Lung (tissue), 12 donors: ENCODE measurements around the gene PAK4. TPM values are rescaled to one million over a fixed set of nuclear protein-coding genes. Genes with fewer than 3 reads are reported as not detected.
A peak's percentile ranks its signal among the peaks of the same experiment; 100 is the strongest.

Experiments
- ATAC-seq: fragments of 200-7000 bp; cut with Tn5 transposase; one replicate; pipeline ENCODE4 v1.9.1; 2020; ENCODE audit warnings: moderate number of reproducible peaks; ENCODE audit not compliant: insufficient read depth, low FRiP score
- DNase-seq, 3 donors: peaks; one replicate each; pipeline ENCODE4 v3.0.0-alpha.2; 2013 to 2017
- H3K27ac ChIP-seq, 2 donors: one replicate each; pipeline ENCODE4 v1.5.1; 2013; ENCODE audit warnings: mild to moderate bottlenecking in 2 of 2, moderate library complexity in 2 of 2, control low read depth in 1 of 2, inconsistent platforms in 1 of 2, low read depth in 1 of 2, low read length in 1 of 2
- H3K27me3 ChIP-seq, 3 donors: one replicate each; pipeline ENCODE4 v1.5.1; 2013; ENCODE audit warnings: low read length in 2 of 3; ENCODE audit not compliant: control insufficient read depth in 3 of 3, insufficient read depth in 3 of 3
- H3K36me3 ChIP-seq, 4 donors: one replicate each; pipeline ENCODE4 v1.5.1; 2013; ENCODE audit warnings: low read length in 4 of 4, mild to moderate bottlenecking in 1 of 4, moderate library complexity in 1 of 4; ENCODE audit not compliant: control insufficient read depth in 4 of 4, insufficient read depth in 4 of 4
- H3K4me1 ChIP-seq, 5 donors: one replicate each; pipeline ENCODE4 v1.5.1; 2013; ENCODE audit warnings: low read length in 5 of 5, mild to moderate bottlenecking in 2 of 5, moderate library complexity in 1 of 5; ENCODE audit not compliant: control insufficient read depth in 5 of 5, insufficient read depth in 5 of 5
- H3K4me3 ChIP-seq: one replicate; pipeline ENCODE4 v1.5.1; 2013; ENCODE audit warnings: mild to moderate bottlenecking, control low read depth, moderate library complexity
- H3K9ac ChIP-seq, 2 donors: one replicate each; pipeline ENCODE4 v1.5.1; 2013; ENCODE audit warnings: low read length in 2 of 2, control low read depth in 1 of 2; ENCODE audit not compliant: insufficient read depth in 1 of 2
- H3K9me3 ChIP-seq, 4 donors: one replicate each; pipeline ENCODE4 v1.5.1; 2013; ENCODE audit warnings: low read length in 3 of 4, mild to moderate bottlenecking in 1 of 4, moderate library complexity in 1 of 4; ENCODE audit not compliant: control insufficient read depth in 4 of 4, insufficient read depth in 3 of 4
- CTCF ChIP-seq: IDR thresholded peaks from 2 replicates; pipeline ENCODE4 v1.5.1; 2012; ENCODE audit warnings: mild to moderate bottlenecking; ENCODE audit errors: control extremely low read depth, extremely low read depth
- WGBS, 2 donors: extraction: QIAGEN DNeasy Blood & Tissue Kit; methylation state at CpG; one replicate each; pipeline ENCODE4 v1.1.7; 2013; 5-methylcytosine and 5-hydroxymethylcytosine counted together
- polyA plus RNA-seq, 2 donors: library from polyadenylated mRNA; stranded (reverse); fragments of 200-250 nt; gene quantifications; one replicate each; pipeline ENCODE4 v1.2.1, GENCODE V29; 2013
- total RNA-seq, 2 donors: library from RNA; depleted of rRNA in 1 of 2; stranded (reverse); fragments of >200 nt in 1 of 2; gene quantifications; one replicate each; pipeline ENCODE4 v1.2.1, GENCODE V29; 2014 to 2021
- donor health status: control.
- donor health status: control.
- donor health status: Bipolar disorder and iron deficiency.
- donor health status: healthy.
- donor health status: DM: yes; HTN: yes; CAD: no.

Gene PAK4
- total and polyA plus RNA-seq, 4 donors = 23.2 to 60.8 (median 36.7) TPM

- ATAC-seq (no peak), DNase-seq (no peak)
- no peaks in the 10 kb centered on the region for H3K27me3 ChIP-seq
- TF ChIP-seq CTCF = no peak
- H3K36me3 ChIP-seq = peaks cover 0 to 4% (median 1%) of the 10 kb centered on the region in 4 donors
- no peak overlapping the region for H3K4me3 ChIP-seq
- 85 to 86% methylated on average over 26 of the region's 26 CpGs for WGBS, 2 donors
- H3K27ac ChIP-seq = peak overlapping the region in 1 of 2 donors; percentile 32
- no peak overlapping the region for H3K9ac ChIP-seq
- no peaks in the 10 kb centered on the region for H3K9me3 ChIP-seq
- peaks cover 0 to 25% (median 14%) of the 10 kb centered on the region in 5 donors for H3K4me1 ChIP-seq
These were observed 25.4 kb downstream of the PAK4 start for GRCh38 chr19:39150807-39151600.

GRCh38 chr19:39152066-39152465 lies 26.5 kb downstream of the PAK4 start:
- H3K27ac ChIP-seq = no peak overlapping the region
- H3K4me1 ChIP-seq = peaks cover 0 to 29% (median 17%) of the 10 kb centered on the region in 5 donors
- peaks cover 0 to 4% (median 1%) of the 10 kb centered on the region in 4 donors for H3K36me3 ChIP-seq
- ATAC-seq = no peak
- no peaks in the 10 kb centered on the region for H3K27me3 ChIP-seq
- DNase-seq = no peak
- WGBS, 2 donors = 95 to 98% methylated on average over 10 of the region's 10 CpGs
- H3K9me3 ChIP-seq = no peaks in the 10 kb centered on the region
- no peak overlapping the region for H3K9ac ChIP-seq
- TF ChIP-seq CTCF = no peak
- H3K4me3 ChIP-seq = no peak overlapping the region

- peak overlapping the region in 1 of 2 donors; percentile 2 for H3K27ac ChIP-seq
- WGBS, 2 donors = 63 to 84% methylated on average over 13 of the region's 13 CpGs
- H3K4me3 ChIP-seq = no peak overlapping the region
These were observed 28.6 kb downstream of the PAK4 start for GRCh38 chr19:39154100-39154628.

More at GRCh38 chr19:39154100-39154628, 28.6 kb downstream of the PAK4 start:
- DNase-seq (no peak), ATAC-seq (no peak)
- Histone ChIP-seq H3K36me3 (peaks cover 0 to 1% (median under 1%) of the 10 kb centered on the region in 4 donors), H3K4me1 (peaks cover 0 to 39% (median 32%) of the 10 kb centered on the region in 5 donors), H3K9ac (no peak overlapping the region), H3K9me3 (no peaks in the 10 kb centered on the region), H3K27me3 (no peaks in the 10 kb centered on the region)
- TF ChIP-seq CTCF = no peak
